ENCODE measurements around the gene PDCD4. TPM values are rescaled to one million over a fixed set of nuclear protein-coding genes. Genes with fewer than 3 reads are reported as not detected.

The PDCD4 gene
- total and polyA plus RNA-seq, 2 of the 13 experiments (the other 11 are each of a cell fraction or from before 2014, with no cell fraction given), result 22.8 to 56.2 TPM

- TF ChIP-seq SKIL (CRISPR knock-in tag; IDR thresholded peaks at IDR 0.05; ENCODE audit: borderline replicate concordance), result no peak
- TF ChIP-seq ZNF777 (CRISPR knock-in tag; IDR thresholded peaks at IDR 0.05), result no peak
Measured at GRCh38 chr10:110876000-110876399, 4.3 kb downstream of the PDCD4 start (continued).

GRCh38 chr10:110876788-110877187 is 5.1 kb downstream of the PDCD4 start:
- Histone ChIP-seq H2AFZ (ENCODE audit: low read length) (no peak overlapping the region), H3K27me3 (ENCODE audit: control insufficient read depth in 1 of 2, insufficient read depth in 2 of 2, low read length in 2 of 2) (no peaks in the 10 kb centered on the region), H3K4me1 (ENCODE audit: insufficient read depth, low read length) (peaks cover 28% of the 10 kb centered on the region), H3K79me2 (ENCODE audit: insufficient read depth, low read length) (peaks cover 30% of the 10 kb centered on the region), H4K20me1 (ENCODE audit: insufficient read depth, low read length) (peaks cover 6% of the 10 kb centered on the region; the same call in 1 of the 2 replicates), H3K9ac (ENCODE audit: insufficient read depth, low read depth, low read length) (no peak overlapping the region), H3K27ac (ENCODE audit: extremely low read length, insufficient read depth, low read length) (no peak overlapping the region), H3K9me3 (ENCODE audit: low read length) (no peaks in the 10 kb centered on the region), H3K36me3 (replicated peaks in 1 of 2; ENCODE audit: control insufficient read depth in 1 of 2, insufficient read depth in 2 of 2, low read length in 2 of 2) (peaks cover 2 to 27% of the 10 kb centered on the region in 2 experiments), H3K4me2 (ENCODE audit: low read depth, low read length) (no peak overlapping the region), H3K4me3 (replicated peaks in 1 of 3; ENCODE audit: insufficient read depth in 1 of 3, low read depth in 2 of 3, low read length in 3 of 3) (no peak overlapping the region)
- in situ Hi-C loops (cut with HindIII; ENCODE audit: extremely low pct_ligation_motif_present, low pct_unique_long_range_greater_than_20kb) (loop anchor here (25.0 kb wide), 1 partner anchor 264 kb away; no protein-coding TSS in a partner anchor), intact Hi-C loops (cut with micrococcal nuclease; ENCODE audit: unreplicated experiment) (no loop called here)
- WGBS (ENCODE audit: low lambda C conversion rate), result 94% methylated on average over 1 of the region's 1 CpG
- DNase-seq (ENCODE audit: low spot score), result no peak
- no peak for ATAC-seq
- no TSS peak for BruUV-seq (replicated peaks)
- no peak for FAIRE-seq
- ChIA-PET CTCF (ENCODE audit: low intra/inter-chr PET ratio, low total read pairs) (no interaction called here), POLR2A (interaction anchor here (1.0 to 1.8 kb wide), 4 partner anchors 9 to 42 kb away, joined by 3 to 9 read pairs (median 5); partner anchors contain the start of genes BBIP1 and SHOC2)
- TF ChIP-seq CEBPB (IDR thresholded peaks at IDR 0.05; ENCODE audit: borderline replicate concordance, low read depth, low read length) (peak; percentile 19; the same call in 1 of the 2 replicates), ZNF792 (CRISPR knock-in tag; IDR thresholded peaks at IDR 0.05) (no peak), ZNF646 (CRISPR knock-in tag; IDR thresholded peaks at IDR 0.05) (no peak), REXO4 (CRISPR knock-in tag; IDR thresholded peaks at IDR 0.05; ENCODE audit: borderline replicate concordance) (no peak), ATRX (CRISPR knock-in tag; IDR thresholded peaks at IDR 0.05; ENCODE audit: borderline replicate concordance) (no peak), ZNF230 (CRISPR knock-in tag; IDR thresholded peaks at IDR 0.05) (no peak), ARID5B (CRISPR knock-in tag; IDR thresholded peaks at IDR 0.05) (peak; percentile 42; the same call in 1 of the 2 replicates), ZFP90 (CRISPR knock-in tag; IDR thresholded peaks at IDR 0.05; ENCODE audit: borderline replicate concordance) (no peak)
